ENCODE data around the gene PRDM8.

- TF ChIP-seq POLR2AphosphoS5 (IDR thresholded peaks at IDR 0.05) (no peak), EP300 (IDR thresholded peaks at IDR 0.05) (no peak)
Measured at GRCh38 chr4:80240976-80241375, 43.7 kb downstream of the PRDM8 start.

Measured in sigmoid colon (tissue), 4 donors.